Inflammatory macrophage treated with lipopolysaccharide for 1 hour (primary cell): ENCODE results near the gene EOMES.

Experiments
- DNase-seq, 2 donors: peaks; one replicate each; pipeline ENCODE4 v3.0.0-alpha.2; 2020 to 2022

Gene EOMES

DNA sequence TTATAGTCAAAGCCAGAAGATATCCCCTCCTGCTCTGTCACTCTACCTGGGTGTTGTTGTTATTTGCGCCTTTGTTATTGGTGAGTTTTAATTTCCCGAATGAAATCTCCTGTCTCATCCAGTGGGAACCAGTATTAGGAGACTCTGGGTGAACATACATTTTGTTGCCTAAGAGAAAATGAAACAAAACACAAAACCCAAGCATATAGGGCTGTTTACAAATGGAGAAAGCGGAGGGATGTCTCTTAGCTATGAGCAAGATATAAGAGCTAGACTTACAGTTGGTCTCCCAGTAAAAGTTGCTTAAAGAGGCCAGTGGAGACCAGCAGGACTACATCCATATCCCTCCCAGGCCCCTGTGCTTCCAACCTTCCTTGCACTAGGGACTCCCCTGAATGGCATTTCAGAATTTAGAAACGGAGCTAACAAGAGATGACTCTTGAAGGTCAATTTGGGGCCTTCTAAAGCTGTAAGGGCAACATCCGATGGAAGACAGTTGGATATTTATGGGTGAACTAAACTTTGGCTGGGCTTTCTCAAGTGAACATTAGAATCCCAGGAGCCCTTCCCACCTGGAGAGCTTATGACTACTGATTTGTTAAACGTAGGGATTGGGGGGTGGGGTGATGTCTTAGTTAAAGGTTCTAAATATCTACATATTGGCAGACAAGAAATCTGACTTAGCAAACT, 2.7 kb downstream of the EOMES start:
- DNase-seq, result no peak

DNA sequence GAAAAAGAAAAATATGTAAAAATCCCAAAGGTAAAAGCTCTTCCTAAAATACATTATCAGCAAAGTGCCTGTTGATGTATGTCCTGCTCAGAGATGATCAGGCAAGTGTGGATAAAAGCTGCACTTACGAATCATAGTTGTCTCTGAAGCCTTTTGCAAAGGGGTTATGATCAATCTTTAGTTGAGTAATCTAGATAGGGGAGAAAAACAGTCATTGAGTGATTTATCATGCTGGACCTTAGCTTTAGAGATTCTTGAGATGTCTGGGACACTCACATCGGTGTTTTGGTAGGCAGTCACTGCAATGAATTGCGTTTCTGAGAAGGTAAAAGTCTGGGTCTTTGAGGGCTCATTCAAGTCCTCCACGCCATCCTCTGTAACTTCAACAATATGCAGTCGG, 3.7 kb downstream of the EOMES start:
- no peak for DNase-seq

DNA sequence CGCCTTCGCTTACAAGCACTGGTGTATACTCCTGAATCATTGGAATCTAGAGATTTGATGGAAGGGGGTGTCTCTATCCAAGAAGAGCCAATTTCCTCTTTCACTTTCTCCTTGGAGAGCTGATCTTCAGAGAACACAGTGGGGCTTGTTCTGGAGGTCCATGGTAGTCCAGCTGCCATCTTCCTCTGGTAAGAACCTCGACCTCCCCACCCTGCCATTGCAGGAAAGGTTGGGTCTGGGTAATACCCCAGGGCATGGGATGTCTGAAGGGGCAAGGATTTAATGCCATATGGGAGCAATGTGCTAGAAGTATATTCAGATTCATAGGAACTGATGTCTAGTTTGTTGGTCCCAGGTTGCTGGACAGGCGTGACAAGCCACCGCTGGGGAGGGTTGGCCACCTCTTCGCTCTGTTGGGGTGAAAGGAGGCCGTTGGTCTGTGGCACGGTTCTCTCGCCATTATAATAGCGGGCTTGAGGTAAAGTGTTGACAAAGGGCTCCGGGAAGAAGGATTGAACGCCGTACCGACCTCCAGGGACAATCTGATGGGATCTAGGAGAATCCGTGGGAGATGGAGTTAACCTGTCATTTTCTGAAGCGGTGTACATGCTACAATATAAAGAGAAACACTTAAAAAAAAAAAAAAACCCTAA, 4.8 kb downstream of the EOMES start:
- DNase-seq, result no peak

DNA sequence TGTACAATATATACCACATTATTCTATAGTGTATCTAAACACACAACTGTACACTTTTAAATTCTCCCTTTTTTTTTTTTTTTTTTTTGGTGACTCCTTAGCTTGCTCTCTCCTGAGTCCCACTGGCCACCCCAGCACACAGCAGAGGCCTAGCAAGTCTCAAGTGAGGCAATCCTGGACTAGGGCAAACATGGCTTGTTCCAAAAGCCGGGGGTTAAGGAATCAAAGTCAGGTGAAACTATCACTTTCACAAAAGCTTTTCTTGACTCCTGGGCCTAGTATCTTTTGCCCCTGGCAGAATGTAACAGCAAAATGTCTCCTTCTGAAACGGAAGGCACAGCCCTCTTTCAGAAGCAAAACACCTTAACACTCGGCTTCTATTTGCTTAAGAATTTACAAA, 5.8 kb downstream of the EOMES start:
- DNase-seq, result no peak

DNA sequence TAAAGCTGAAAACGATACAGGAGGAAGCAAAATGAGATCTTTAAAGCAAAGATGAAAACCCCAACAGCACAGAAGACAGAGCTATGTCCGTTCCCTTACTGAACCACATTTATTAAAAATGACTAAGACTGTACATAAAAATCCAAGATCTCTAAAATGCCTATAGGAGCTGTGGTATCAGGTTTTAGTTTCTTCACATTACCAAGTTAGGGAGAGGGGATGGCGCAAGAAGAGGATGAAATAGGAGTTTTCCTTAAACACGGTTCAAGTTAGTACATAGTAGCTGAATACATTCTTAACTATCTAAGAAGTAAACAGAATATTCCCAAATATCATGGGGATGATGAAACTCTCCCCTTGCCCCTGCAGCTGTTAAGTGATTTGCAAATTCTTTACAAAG, 6.3 kb downstream of the EOMES start:
- no peak for DNase-seq

DNA sequence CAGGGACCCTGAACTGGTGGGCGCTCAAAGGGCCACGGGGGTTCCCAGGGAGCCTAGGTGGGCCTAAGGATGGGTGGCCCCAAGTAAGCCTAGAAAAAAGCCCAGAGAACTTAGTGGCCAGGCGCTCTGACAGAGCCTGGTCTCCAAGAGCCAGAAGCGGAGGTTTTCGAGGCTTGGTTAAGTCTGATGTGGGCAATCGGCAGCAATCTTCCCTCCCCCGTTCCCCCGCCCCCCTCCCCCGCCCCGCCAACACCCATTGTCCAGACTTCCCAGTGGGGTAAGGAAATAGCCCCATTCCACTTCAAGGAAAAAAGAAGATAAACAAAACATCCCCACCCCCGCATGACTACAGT, 6.7 kb downstream of the EOMES start:
- no peak for DNase-seq

DNA sequence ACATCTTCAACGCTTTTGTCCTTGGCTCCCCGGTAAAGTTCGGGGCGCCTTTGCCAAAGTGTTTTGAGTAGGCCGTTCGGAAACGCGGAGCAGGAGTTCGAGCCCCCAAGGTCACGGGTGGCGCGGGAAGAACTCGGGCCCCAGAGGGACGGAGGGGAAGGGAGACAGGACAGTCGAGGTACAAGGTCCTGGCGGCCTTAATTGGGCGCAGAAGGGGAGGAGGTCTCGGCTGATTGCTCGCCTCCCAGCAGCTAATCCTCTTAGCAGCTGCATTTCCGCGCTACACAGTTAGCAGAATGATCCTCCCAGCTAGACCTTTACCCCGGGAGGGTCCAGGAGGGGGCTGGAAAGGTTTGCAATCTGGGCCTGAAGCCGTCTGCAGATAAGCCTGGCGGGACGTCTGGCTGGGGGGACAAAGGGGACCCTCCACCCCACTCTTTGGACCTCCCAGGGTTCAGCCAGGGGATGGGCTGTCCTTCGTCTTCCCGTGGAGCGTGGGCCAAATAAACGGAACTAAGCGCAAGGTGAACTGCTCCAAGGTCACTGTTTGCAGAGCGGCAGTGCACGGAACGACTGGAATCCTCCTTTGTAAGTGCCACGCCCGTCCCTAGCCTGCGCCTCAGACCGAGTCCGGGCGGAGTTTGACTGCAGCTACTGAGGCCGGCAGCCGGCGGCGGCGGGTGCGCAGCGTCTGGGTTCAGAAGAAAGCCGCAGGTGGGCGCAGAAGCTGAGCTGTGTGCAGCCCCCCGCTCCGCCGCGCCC, 7.2 kb downstream of the EOMES start:
- DNase-seq, result no peak

DNA sequence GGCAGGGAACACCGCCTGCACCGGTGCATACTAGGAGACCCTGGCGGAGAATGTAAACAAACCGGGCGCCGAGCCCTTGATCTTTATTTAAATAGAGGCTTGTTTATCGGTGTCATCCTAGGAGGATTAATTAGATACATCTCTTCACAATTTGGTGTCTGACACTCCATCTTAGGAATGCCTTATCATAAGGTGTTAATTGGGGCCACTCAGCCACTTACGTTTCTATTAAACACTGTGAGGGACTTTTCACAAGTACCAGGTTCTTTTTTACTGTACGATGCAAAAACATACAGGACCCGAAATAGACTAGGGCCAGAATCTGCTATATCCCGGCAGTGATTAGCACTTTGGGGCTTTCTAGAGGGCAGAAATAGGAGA, 8.0 kb downstream of the EOMES start:
- DNase-seq, result no peak

DNA sequence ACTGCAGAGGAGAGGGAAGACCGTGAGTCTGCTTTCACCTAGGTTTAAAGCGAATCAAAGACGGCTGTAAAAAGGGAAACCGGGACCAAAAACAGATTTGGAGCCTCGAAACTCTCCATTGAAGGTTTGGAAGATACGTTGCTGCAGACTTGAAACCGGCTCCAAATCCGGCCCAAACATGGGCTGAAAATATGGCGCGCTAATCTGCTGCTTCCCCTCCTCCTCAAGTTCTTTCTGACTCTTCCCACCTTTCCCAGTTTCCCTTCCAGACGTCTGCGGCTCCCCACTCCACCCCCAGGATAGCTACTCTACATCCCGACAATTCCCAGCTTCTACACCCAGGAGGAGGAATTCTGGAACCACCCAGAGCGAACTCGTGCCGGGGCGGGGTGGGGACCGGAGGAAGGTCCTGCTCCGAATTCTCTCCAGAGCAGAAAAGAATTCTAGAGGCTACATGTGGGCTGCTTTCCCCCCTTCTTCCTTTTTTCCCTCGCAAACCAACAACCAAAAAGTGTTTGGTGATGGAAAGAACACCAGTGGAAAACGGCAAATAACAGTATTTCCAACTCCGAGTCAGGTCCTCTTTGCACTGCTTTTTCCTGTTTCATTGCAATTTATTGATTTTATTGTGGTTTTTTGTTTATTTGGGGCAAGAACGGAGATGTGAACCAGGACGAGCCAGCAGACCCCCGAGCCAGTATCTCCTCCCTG, 8.5 kb downstream of the EOMES start:
- DNase-seq, result no peak

DNA sequence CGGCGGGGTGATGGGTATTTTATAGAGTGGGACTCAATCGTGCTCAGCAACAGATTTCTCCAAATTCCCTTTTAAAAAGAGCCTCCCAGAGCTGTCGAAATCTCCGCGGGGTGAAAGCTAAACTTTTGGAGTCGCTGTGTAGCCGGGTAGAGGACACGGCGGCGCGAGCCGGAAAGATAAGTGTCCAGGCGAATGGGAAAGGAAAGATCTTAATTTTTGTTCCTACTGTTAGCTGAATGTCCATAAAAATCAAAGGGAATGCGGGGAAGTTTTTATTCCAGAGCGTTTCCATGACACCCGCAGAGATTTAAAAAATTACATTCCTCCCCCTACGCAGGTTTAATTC, 9.1 kb downstream of the EOMES start:
- DNase-seq, result peak in 1 of 2 donors; percentile 24

DNA sequence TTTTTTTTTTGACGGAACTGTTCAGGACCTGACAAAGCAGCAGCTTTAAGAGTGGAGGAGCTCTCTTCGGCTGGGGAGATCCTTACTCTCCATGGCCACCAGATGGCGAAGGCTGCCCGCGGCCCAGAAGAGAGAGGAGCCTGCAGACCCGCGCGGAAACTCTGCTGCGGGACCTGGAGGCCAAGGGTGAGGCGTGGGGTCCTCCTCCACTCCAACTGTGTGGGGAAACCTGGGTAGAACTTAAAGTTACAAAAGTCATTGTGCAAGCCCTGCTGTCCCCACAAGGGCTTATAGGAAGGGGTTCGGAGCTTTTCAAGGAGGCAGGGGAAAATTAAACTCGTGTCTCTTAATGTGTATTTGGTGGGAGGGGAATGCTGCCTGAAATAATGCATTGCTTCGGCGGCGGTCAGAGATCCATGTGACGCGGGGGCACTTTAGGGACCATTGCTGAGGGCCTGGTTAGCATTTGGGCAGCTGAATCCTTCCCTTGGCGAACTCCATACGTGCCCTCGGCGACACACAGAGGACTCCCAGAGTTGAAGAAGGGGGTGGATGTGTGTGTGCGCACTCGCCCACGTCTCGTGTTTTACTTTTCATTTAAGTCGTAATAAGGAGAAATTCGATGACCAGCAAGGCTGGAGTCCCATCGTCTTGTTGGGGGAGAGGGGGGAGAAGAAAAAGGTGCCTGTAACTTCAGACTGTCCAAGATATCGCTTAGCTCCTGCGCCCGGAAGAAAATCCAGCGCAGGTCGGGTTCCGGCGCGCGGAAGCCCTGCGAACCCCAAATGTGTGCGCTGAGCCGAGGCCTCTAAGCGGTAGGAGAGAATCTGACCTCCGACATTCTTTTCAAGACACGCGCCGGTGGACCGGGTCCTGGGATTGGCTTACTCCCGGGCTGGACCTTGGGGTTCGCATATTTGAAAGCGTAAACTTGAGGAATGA, 9.7 kb downstream of the EOMES start:
- DNase-seq, result peak; percentile 65 to 80

DNA sequence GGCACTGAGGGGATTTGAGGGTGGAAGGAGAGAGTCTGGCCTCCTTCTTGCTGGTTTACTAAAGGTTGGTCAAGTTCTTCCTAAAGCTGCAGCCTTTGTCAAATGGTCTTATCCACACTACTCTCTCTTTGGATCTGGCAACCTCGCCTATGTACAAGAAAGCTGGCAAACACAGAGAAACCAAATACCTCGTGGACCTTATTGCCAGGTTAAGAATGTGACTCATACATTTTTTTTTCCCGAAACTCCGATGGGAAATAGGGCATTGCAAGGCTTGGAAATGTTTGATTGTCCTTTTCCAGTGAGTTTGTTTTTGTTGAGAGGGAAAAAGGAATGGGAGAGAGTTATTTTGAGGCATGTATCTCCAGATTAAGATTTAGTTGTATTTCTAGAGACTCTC, 13.9 kb downstream of the EOMES start:
- DNase-seq, result no peak

DNA sequence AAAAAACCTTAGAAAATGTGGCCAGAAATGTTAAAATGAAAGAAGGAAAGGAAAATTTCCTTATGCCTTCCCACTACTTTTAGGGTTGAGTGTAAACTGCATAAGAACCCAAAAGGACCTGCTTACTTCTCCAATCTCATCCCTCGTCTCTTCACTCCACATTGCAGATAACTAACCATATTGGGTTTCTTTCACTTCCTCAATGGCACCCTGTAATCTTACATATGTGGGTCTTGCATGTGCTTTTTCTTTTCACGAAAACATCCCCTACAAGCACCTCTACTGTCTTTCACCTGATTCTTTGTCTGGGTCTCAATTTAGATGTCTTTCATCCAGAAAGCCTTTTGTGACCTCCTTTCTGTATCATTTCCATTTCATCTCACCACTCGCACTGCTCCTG, 23.1 kb downstream of the EOMES start:
- no peak for DNase-seq

DNA sequence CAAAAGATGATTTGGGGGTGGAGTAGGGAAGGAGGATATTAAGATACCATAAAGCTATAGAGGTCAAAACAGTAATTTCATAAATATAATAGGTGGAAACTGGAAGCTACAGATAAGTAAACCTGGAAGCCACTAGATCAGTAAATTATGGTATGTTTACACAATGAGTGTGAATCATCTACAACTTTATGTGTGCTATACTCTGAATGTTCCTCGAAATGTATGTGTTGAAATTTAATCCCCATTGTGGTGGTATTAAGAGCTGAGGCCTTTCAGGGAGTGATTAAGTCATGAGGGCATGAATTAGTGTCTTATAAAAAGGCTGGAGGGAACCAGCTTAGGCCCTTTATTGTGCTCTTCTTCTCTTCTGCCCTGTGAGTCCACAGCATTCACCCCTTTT, 25.2 kb downstream of the EOMES start:
- no peak for DNase-seq

DNA sequence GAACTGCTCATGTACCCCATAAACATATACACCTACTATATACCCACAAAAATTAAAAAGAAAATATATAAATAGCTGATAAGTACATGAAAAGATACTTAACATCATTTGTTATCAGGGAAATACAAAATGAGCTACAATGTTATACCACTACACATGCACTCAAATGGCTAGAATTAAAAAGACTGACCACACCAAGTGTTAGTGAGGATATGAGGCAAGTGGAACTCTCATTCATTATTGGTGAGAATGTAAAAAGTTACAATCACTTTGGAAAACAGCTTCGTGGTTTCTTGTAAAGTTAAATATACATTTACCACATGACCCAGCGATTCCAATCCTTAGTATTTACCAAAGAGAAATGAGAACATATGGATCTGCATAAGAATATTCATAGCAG, 26.5 kb downstream of the EOMES start:
- no peak for DNase-seq

DNA sequence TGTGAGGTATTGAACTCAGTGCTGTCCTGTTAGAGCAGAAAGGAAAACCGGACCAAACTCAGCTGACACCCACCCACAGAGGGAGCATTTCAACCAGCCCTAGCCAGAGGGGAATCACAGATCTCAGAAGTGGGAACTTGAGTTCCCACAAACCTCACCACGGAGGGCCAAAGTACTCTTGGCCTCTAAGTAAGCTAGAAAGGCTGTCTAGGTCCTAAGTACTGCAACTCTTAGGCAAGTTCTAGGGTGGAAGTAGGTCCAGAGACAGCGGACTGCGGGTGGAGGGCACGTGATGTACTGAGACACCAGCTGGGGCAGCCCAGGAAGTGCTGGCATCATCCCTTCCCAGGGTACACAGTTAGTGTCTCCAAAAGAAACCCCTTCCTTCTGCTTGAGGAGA, 34.1 kb downstream of the EOMES start:
- DNase-seq, result peak; percentile 53 to 77

DNA sequence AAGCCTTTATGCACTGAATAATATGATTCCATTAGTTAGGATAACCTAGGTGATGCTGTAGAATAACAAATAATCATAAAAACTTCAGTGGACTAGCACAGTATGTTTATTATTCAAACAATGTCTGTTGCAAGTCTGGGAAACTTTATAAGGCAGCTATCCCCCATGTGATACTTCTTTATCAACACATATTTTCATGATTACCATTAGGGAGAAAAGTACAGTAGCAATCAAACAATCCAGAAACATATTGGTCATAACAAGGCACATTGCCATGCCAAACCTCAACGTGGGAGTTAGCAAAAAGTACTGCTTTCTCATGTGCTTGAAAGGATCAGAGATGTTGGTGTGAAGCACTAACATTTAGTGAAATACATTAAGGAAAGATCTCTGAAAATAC, 35.5 kb downstream of the EOMES start:
- DNase-seq, result no peak

DNA sequence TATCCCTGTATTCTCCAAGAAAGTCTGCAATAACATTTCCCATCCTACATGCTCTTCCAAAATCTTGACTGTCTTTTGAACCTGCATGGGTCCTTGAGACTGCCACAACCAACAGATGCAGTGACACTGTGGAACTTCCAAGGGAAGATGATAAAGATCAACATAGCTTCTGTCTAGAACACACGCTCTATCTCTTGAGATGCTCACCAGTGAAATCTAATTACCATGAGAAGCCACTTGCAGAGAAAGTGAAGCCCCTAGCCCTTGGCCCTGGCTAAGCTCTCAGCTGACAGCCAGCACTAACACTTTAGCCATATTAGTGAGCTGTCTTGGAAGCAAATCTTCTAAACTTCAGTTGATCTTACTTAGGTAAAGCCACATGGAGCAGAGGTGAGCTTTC, 36.6 kb downstream of the EOMES start:
- DNase-seq, result no peak

DNA sequence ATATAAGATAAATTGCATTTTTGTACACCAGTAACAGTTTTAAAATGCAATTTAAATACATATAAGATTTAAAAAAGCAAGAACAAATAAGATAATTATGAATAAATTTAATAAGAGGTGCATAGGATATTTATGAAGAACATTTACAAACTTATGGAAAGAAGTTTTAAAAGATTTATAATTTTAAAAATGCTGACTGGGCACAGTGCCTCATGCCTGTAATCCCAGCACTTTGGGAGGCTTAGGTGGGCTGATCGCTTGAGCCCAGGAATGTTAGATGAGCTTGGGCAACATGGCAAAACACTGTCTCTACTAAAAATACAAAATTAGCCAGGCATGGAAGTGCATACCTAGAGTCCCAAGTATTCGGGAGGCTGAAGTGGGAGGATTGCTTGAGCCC, 37.8 kb downstream of the EOMES start:
- no peak for DNase-seq

DNA sequence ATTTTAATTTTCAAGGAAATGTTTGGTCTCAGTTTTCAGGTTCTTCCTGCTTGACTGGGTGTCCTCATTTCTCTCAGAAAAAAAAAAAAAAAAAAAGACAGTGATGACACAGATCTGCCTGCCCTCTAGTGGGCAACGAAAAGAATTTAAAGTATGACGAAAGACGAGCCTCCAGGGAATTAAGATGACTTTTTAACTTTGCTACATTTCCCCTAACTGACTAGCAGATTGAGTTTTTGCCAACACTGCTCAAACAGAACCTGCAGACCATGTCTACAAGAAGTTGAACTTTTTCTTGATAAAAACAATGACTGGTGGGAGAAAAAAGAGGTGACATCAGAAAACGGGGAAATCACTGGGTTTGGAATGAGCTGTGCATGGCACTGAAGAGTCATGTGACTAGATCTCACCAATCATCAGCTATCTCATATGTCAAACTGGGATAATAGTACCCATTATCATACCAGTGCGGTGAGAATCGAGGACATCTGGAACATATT, 40.8 kb downstream of the EOMES start:
- peak; percentile 71 to 72 for DNase-seq

DNA sequence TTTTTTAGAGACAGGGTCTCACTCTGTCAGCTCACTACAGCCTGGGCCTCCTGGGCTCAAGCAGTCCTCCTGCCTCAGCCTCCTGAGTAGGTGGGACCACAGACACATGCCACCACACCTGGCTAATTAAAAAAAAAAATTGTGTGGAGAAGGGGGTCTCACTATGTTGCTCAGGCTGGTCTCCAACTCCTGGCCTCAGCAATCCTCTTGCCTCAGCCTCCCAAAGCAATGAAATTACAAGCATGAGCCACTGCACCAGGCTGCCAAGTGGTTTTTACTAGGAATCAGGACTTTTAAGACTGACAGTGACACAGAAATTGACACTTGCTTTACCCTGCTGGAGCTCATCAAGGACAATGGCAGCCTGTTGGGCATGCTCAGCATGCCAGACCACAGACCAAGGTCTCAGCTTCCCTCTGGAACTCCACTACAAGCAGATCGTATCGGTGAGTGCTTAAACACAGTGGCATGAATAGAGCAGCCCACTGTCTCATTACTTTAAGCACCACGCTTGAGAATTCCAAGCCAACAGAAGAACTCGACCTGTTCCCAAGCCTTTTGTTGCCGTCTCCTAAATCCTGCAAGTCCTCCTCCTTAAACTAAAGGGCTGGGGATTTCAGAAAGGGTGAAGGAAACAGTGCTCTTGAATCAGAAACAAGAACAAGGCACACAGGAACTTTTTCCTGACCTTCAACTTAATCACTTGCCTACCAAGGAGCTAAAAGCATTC, 41.4 kb downstream of the EOMES start:
- DNase-seq, result no peak

DNA sequence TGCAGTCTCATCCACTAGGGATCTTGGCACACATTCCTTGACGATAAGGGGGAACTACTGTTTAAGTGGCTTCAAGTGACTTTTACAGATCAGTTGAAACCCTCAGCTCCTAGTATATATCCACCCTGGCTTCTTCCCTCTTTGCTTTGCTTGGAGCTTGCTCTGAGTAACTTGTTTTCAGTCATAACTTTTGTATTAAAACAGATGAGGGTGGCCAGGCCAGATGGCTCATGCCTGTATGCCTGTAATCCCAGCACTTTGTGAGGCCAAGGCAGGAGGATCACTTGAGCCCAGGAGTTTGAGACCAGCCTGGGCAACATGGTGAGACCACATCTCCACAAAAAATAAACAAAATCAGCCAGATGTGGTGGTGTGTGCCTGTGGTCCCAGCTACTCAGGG, 42.4 kb downstream of the EOMES start:
- DNase-seq, result no peak
